Measurements from ENCODE around the gene USPL1. TPM values are rescaled to one million over a fixed set of nuclear protein-coding genes. Genes with fewer than 3 reads are reported as not detected.
A peak's percentile ranks its signal among the peaks of the same experiment; 100 is the strongest.
"Not testable (repeated sequence)": the region's sequence is repeated elsewhere in the genome, so short reads cannot be mapped to it uniquely, and the experiment has no call there.

USPL1 gene
- total and polyA plus RNA-seq, 7 donors, result 6.6 to 18.4 (median 12.4) TPM

- no peak for TF ChIP-seq CTCF (IDR thresholded peaks at IDR 0.05)
- intact Hi-C loops (cut with DNase I), result no loop called here
- ATAC-seq, result no peak
- no peaks in the 10 kb centered on the region for H3K27me3 ChIP-seq (ENCODE audit: insufficient read depth in 3 of 3, low read length in 2 of 3)
- no peaks in the 10 kb centered on the region for H3K4me1 ChIP-seq
- H3K9me3 ChIP-seq, result no peaks in the 10 kb centered on the region
- H3K4me3 ChIP-seq, result no peak overlapping the region
- 91 to 95% (median 95%) methylated on average over 3 of the region's 3 CpGs for WGBS, 3 donors
- no peak overlapping the region for H3K27ac ChIP-seq
- DNase-seq, result no peak
- no peaks in the 10 kb centered on the region for H3K36me3 ChIP-seq (ENCODE audit: insufficient read depth in 1 of 2, low read depth in 1 of 2)
Observed at GRCh38 chr13:30600496-30600895, 17.2 kb upstream of the USPL1 start.

- WGBS, 3 donors, result 80 to 89% (median 88%) methylated on average over 8 of the region's 8 CpGs
Observed at GRCh38 chr13:30601836-30602235, 15.9 kb upstream of the USPL1 start.

DNA sequence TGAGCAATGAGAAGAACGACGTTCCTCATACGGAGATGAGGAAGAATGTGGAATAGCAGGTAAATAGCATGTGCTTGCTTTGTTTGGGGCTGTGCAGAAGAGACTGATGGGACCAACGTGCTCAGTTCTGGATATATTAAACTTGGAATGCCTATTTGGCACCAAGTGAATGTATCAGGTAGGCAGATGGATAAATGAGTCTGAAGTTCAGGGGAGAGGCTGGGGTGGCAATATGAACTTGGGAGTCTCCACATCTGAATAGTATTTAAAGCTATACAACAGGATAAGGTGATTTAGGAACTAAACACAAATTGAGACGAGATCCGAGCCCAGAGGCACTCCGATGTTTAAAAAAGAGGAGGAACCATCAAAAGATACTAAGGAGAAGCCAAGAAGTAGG, 12.7 kb upstream of the USPL1 start:
- Histone ChIP-seq H3K4me3 (no peak overlapping the region), H3K27ac (no peak overlapping the region), H3K9me3 (no peaks in the 10 kb centered on the region), H3K4me1 (no peaks in the 10 kb centered on the region), H3K27me3 (ENCODE audit: insufficient read depth in 3 of 3, low read length in 2 of 3) (no peaks in the 10 kb centered on the region), H3K36me3 (ENCODE audit: insufficient read depth in 1 of 2, low read depth in 1 of 2) (no peaks in the 10 kb centered on the region)
- no peak for TF ChIP-seq CTCF (IDR thresholded peaks at IDR 0.05)
- intact Hi-C loops (cut with DNase I), result no loop called here
- ATAC-seq (no peak), DNase-seq (no peak)
- WGBS, 3 donors, result 83 to 89% (median 83%) methylated on average over 7 of the region's 7 CpGs

More at GRCh38 chr13:30601836-30602235, 15.9 kb upstream of the USPL1 start:
- no peak for ATAC-seq
- TF ChIP-seq CTCF (IDR thresholded peaks at IDR 0.05), result no peak
- Histone ChIP-seq H3K27me3 (ENCODE audit: insufficient read depth in 3 of 3, low read length in 2 of 3) (no peaks in the 10 kb centered on the region), H3K4me3 (no peak overlapping the region), H3K36me3 (ENCODE audit: insufficient read depth in 1 of 2, low read depth in 1 of 2) (no peaks in the 10 kb centered on the region), H3K27ac (no peak overlapping the region), H3K4me1 (no peaks in the 10 kb centered on the region), H3K9me3 (no peaks in the 10 kb centered on the region)
- intact Hi-C loops (cut with DNase I), result no loop called here
- no peak for DNase-seq

GRCh38 chr13:30607186-30607585, 10.5 kb upstream of the USPL1 start:
- H3K27ac ChIP-seq; H3K36me3 ChIP-seq (ENCODE audit: insufficient read depth in 1 of 2, low read depth in 1 of 2); H3K27me3 ChIP-seq (ENCODE audit: insufficient read depth in 3 of 3, low read length in 2 of 3); H3K4me3 ChIP-seq; DNase-seq; H3K9me3 ChIP-seq; intact Hi-C loops (cut with DNase I); H3K4me1 ChIP-seq; ATAC-seq: not testable (repeated sequence)
- 85 to 96% (median 90%) methylated on average over 6 of the region's 6 CpGs for WGBS, 3 donors

- 60 to 85% (median 69%) methylated on average over 4 of the region's 4 CpGs for WGBS, 3 donors
- no peak for DNase-seq
- peak overlapping the region; percentile 5 for H3K27ac ChIP-seq
Observed at GRCh38 chr13:30607908-30608307, 9.8 kb upstream of the USPL1 start.

More at GRCh38 chr13:30607908-30608307, 9.8 kb upstream of the USPL1 start:
- intact Hi-C loops (cut with DNase I), result no loop called here
- Histone ChIP-seq H3K36me3 (ENCODE audit: insufficient read depth in 1 of 2, low read depth in 1 of 2) (no peaks in the 10 kb centered on the region), H3K4me3 (no peak overlapping the region), H3K27me3 (ENCODE audit: insufficient read depth in 3 of 3, low read length in 2 of 3) (no peaks in the 10 kb centered on the region), H3K9me3 (no peaks in the 10 kb centered on the region), H3K4me1 (no peaks in the 10 kb centered on the region)
- TF ChIP-seq CTCF (IDR thresholded peaks at IDR 0.05), result no peak
- peak; percentile 61 to 83 (median 70) for ATAC-seq
